ENCODE data around the gene ZFAND3.

Gene ZFAND3

DNA sequence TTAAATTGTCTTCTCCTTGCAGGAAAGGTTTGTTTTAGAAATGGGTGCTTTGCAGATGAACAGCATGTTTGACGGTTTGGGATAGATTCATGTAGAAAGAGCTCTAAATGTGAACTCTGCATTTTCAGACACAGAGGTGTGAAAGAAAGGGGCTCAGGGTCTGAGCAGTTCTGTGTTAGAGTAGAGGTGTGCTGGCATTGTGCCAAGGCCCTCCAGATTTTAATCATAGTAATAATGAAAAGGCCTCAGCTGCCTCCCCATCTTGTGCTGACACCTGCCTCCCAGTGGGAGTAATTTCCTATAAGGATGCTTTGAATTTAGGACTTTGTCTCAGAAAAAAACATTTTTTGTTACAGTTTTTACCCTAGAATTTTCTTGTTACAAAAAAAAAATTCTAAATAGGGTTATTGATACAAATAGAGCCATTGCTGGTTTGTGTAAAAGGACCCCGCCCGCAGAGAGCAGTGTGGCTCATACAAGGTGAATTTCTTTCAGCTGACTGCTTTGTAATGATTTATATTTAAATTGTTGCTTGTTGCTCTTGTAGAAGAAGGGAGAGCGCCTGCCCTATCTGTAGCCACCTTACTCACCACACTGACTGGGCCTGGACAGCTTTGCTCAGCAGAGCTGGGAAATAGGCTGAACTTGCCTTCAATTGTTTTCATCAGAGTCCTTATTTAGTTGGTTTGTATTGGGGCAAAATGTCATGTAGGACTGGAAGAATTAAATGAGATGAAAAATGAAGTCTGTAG, 294.5 kb downstream of the ZFAND3 start:
- Histone ChIP-seq H3K9me3 (replicated peaks; ENCODE audit: insufficient read depth, low read length) (no peaks in the 10 kb centered on the region), H3K27ac (ENCODE audit: low read length) (no peak overlapping the region), H3K4me3 (ENCODE audit: low read length) (no peak overlapping the region), H3K9ac (ENCODE audit: low read length) (no peak overlapping the region), H3K9me2 (replicated peaks; ENCODE audit: insufficient read depth, low read length) (no peaks in the 10 kb centered on the region), H2AFZ (ENCODE audit: low read length) (no peak overlapping the region), H3K4me1 (ENCODE audit: low read length) (no peaks in the 10 kb centered on the region), H4K20me1 (ENCODE audit: insufficient read depth, low read length) (no peaks in the 10 kb centered on the region), H3K36me3 (replicated peaks; ENCODE audit: insufficient read depth, low read length) (no peaks in the 10 kb centered on the region), H3K4me2 (ENCODE audit: low read depth, low read length) (no peak overlapping the region), H3F3A (ENCODE audit: insufficient read depth, low read length) (no peaks in the 10 kb centered on the region), H3K27me3 (replicated peaks; ENCODE audit: insufficient read depth, low read length) (no peaks in the 10 kb centered on the region), H3K79me2 (ENCODE audit: low read length) (no peaks in the 10 kb centered on the region)
- DNase-seq, result no peak
- TF ChIP-seq EZH2phosphoT487 (IDR thresholded peaks at IDR 0.05; ENCODE audit: low read length) (no peak), EZH2 (optimal IDR thresholded peaks at IDR 0.05; ENCODE audit: low read depth, low read length) (no peak)
- TF ChIP-seq, protein P1, sequence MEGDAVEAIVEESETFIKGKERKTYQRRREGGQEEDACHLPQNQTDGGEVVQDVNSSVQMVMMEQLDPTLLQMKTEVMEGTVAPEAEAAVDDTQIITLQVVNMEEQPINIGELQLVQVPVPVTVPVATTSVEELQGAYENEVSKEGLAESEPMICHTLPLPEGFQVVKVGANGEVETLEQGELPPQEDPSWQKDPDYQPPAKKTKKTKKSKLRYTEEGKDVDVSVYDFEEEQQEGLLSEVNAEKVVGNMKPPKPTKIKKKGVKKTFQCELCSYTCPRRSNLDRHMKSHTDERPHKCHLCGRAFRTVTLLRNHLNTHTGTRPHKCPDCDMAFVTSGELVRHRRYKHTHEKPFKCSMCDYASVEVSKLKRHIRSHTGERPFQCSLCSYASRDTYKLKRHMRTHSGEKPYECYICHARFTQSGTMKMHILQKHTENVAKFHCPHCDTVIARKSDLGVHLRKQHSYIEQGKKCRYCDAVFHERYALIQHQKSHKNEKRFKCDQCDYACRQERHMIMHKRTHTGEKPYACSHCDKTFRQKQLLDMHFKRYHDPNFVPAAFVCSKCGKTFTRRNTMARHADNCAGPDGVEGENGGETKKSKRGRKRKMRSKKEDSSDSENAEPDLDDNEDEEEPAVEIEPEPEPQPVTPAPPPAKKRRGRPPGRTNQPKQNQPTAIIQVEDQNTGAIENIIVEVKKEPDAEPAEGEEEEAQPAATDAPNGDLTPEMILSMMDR (IDR thresholded peaks at IDR 0.05; ENCODE audit: low read length), result no peak

DNA sequence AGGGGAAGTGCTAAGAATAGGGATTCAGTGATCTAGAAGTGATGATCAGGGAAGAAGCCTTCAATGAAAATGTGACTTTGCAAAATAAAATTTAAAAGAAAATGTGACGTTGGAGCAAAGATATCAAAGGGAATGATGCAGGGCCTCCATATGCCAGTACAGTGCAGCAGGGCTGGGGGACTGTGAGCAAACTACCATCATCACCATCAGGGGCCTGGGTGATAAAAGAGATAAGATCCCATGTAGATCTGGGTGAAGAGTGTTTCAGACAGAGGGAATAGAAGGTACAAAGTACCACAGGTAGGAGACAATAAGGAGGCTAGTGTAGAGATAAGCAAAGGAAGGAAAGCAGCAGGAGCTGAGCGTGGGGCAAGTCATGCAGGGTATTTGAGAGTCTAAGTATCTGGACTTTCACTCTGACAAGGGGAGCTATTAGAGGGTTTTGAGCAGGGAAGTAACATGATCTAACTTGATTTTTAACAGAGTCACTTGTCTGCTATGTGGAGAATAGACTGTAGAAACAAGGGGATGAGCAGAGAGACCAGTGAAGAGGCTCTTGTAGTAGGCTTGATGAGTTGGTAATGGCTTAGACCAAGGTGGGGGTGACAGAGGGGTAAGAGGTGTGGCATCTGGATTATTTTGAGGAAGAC, 295.6 kb downstream of the ZFAND3 start:
- Histone ChIP-seq H3K4me1 (ENCODE audit: low read length) (no peaks in the 10 kb centered on the region), H3K4me2 (ENCODE audit: low read depth, low read length) (no peak overlapping the region), H3K36me3 (replicated peaks; ENCODE audit: insufficient read depth, low read length) (no peaks in the 10 kb centered on the region), H4K20me1 (ENCODE audit: insufficient read depth, low read length) (no peaks in the 10 kb centered on the region), H3F3A (ENCODE audit: insufficient read depth, low read length) (no peaks in the 10 kb centered on the region), H3K27me3 (replicated peaks; ENCODE audit: insufficient read depth, low read length) (no peaks in the 10 kb centered on the region), H3K79me2 (ENCODE audit: low read length) (no peaks in the 10 kb centered on the region), H3K9me2 (replicated peaks; ENCODE audit: insufficient read depth, low read length) (no peaks in the 10 kb centered on the region), H3K9me3 (replicated peaks; ENCODE audit: insufficient read depth, low read length) (no peaks in the 10 kb centered on the region), H2AFZ (ENCODE audit: low read length) (no peak overlapping the region), H3K4me3 (ENCODE audit: low read length) (no peak overlapping the region), H3K9ac (ENCODE audit: low read length) (no peak overlapping the region), H3K27ac (ENCODE audit: low read length) (no peak overlapping the region)
- no peak for TF ChIP-seq EZH2 (optimal IDR thresholded peaks at IDR 0.05; ENCODE audit: low read depth, low read length)
- TF ChIP-seq, protein P1 (IDR thresholded peaks at IDR 0.05; ENCODE audit: low read length), result no peak
- no peak for DNase-seq

DNA sequence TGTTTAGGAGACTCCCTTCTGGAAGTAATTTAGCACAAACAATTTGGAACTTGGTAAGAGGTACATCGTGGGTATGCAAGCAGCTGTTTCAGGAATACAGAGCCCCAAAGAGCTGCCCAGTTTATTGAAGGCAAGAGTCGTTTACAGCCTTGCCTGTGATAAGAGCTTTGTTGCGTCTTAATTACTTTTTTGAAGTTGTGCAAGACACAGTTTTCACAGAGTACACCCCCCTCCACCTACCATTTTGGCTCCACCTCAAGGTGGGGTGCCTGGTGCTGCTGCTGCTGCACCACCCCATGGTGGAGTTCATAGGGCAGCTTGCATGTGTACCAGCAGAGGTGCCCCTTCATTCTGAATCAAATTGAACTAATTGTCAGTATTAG, 296.1 kb downstream of the ZFAND3 start:
- H3K9ac ChIP-seq (ENCODE audit: low read length), result no peak overlapping the region
- no peak overlapping the region for H3K4me3 ChIP-seq (ENCODE audit: low read length)
- no peaks in the 10 kb centered on the region for H4K20me1 ChIP-seq (ENCODE audit: insufficient read depth, low read length)
- no peaks in the 10 kb centered on the region for H3F3A ChIP-seq (ENCODE audit: insufficient read depth, low read length)
- no peaks in the 10 kb centered on the region for H3K9me2 ChIP-seq (replicated peaks; ENCODE audit: insufficient read depth, low read length)
- no peaks in the 10 kb centered on the region for H3K27me3 ChIP-seq (replicated peaks; ENCODE audit: insufficient read depth, low read length)
- H3K36me3 ChIP-seq (replicated peaks; ENCODE audit: insufficient read depth, low read length), result no peaks in the 10 kb centered on the region
- DNase-seq, result no peak
- H3K79me2 ChIP-seq (ENCODE audit: low read length), result no peaks in the 10 kb centered on the region
- H3K9me3 ChIP-seq (replicated peaks; ENCODE audit: insufficient read depth, low read length), result no peaks in the 10 kb centered on the region
- H3K4me2 ChIP-seq (ENCODE audit: low read depth, low read length), result no peak overlapping the region
- H3K4me1 ChIP-seq (ENCODE audit: low read length), result no peaks in the 10 kb centered on the region
- H2AFZ ChIP-seq (ENCODE audit: low read length), result no peak overlapping the region
- TF ChIP-seq EZH2 (optimal IDR thresholded peaks at IDR 0.05; ENCODE audit: low read depth, low read length), result no peak
- no peak for TF ChIP-seq EZH2phosphoT487 (IDR thresholded peaks at IDR 0.05; ENCODE audit: low read length)
- TF ChIP-seq, protein P1 (IDR thresholded peaks at IDR 0.05; ENCODE audit: low read length), result no peak
- H3K27ac ChIP-seq (ENCODE audit: low read length), result no peak overlapping the region
